Right lobe of liver (tissue), 6 donors: ENCODE results near the gene ARHGAP12. TPM values are rescaled to one million over a fixed set of nuclear protein-coding genes. Genes with fewer than 3 reads are reported as not detected.
"Not testable (repeated sequence)": the region's sequence is repeated elsewhere in the genome, so short reads cannot be mapped to it uniquely, and the experiment has no call there.

ENCODE experiments used
- ATAC-seq, 4 donors: fragments of 200-7000 bp; cut with Tn5 transposase; one replicate each; pipeline ENCODE4 v1.9.1; 2020; ENCODE audit warnings: mild to moderate bottlenecking in 4 of 4, moderate library complexity in 4 of 4
- DNase-seq, 3 donors: peaks; one replicate each; pipeline ENCODE4 v3.0.0-alpha.2; 2020
- H3K27ac ChIP-seq, 3 donors: fragments of 200-600 bp; one replicate each; pipeline ENCODE4 v1.8.0; 2022
- H3K27me3 ChIP-seq, 2 donors: fragments of 200-600 bp; one replicate each; pipeline ENCODE4 v1.8.0; 2022
- H3K36me3 ChIP-seq, 4 donors: fragments of 200-600 bp; sonication (generic) in 1 of 4; one replicate each; pipeline versions ENCODE4 v1.5.1 to v1.8.0; 2017 to 2022; ENCODE audit warnings: control low read depth in 1 of 4
- H3K4me1 ChIP-seq, 4 donors: fragments of 200-600 bp; sonication (generic) in 1 of 4; one replicate each; pipeline versions ENCODE4 v1.5.1 to v1.8.0; 2017 to 2022; ENCODE audit warnings: control low read depth in 1 of 4
- H3K4me3 ChIP-seq, 3 donors: fragments of 200-600 bp; one replicate each; pipeline ENCODE4 v1.8.0; 2022
- H3K9me3 ChIP-seq, 4 donors: fragments of 200-600 bp; sonication (generic) in 1 of 4; one replicate each; pipeline versions ENCODE4 v1.5.1 to v1.8.0; 2017 to 2022; ENCODE audit warnings: control low read depth in 1 of 4
- POLR2A ChIP-seq: fragments of 450-650 bp; IDR thresholded peaks from one replicate; pipeline ENCODE4 v1.6.1; 2017; ENCODE audit warnings: antibody characterized with exemption, mild to moderate bottlenecking
- WGBS: methylation state at CpG from one replicate; pipeline ENCODE4 v1.1.6; 2018; ENCODE audit warnings: low coverage, low lambda C conversion rate; ENCODE audit not compliant: insufficient coverage; ENCODE audit errors: missing lambda C conversion rate; 5-methylcytosine and 5-hydroxymethylcytosine counted together
- intact Hi-C, 2 donors: fragments of 100-400 bp; cut with DNase I; formaldehyde crosslinking; loops; one replicate each; pipeline versions ENCODE4 v1.11.2 to v1.14.1; 2022
- total RNA-seq, 6 experiments: library from RNA; depleted of rRNA in 2 of 6; stranded (reverse); fragments of >200 nt in 2 of 6; fragmentation: NEBNext Ultra II Directional in 3 of 6; extraction: Animal tissue kit (Norgen Biotek cat#: 25700) in 3 of 6; gene quantifications; one replicate each; pipeline versions ENCODE4 v1.1.0 to v1.2.4, GENCODE V29; 2016 to 2023
- TF ChIP-seq, protein P1 (sequence below), 4 donors: fragments of 200-600 bp in 3 of 4; fragments of 450-650 bp in 1 of 4; IDR thresholded peaks; one replicate each; pipeline versions ENCODE4 v1.5.1 to v1.8.0; 2016 to 2022; ENCODE audit warnings: antibody characterized with exemption in 4 of 4, mild to moderate bottlenecking in 2 of 4
- donor health status: DM: no; HTN: yes; CAD: no.
- donor health status: DM: no; HTN: no; CAD: no.
- donor health status: DM: no; HTN: no; CAD: no.
- donor health status: DM: no; HTN: yes; CAD: no.
- donor health status: DM: no; HTN: yes; CAD: no.

The ARHGAP12 gene
- total RNA-seq, 6 experiments from 2014 or later = 12.1 to 24.8 (median 17.6) TPM

GRCh38 chr10:31902625-31903024, 26.0 kb downstream of the ARHGAP12 start:
- intact Hi-C loops = no loop called here
- Histone ChIP-seq H3K4me1 (no peaks in the 10 kb centered on the region), H3K27ac (no peak overlapping the region), H3K27me3 (no peaks in the 10 kb centered on the region), H3K9me3 (no peaks in the 10 kb centered on the region), H3K36me3 (peaks cover 0 to 6% (median 0%) of the 10 kb centered on the region in 4 donors), H3K4me3 (no peak overlapping the region)
- no peak for ATAC-seq
- DNase-seq = no peak
- no peak for TF ChIP-seq POLR2A
- WGBS = 100% methylated on average over 1 of the region's 1 CpG

- H3K4me1 ChIP-seq = no peaks in the 10 kb centered on the region
- DNase-seq (no peak), ATAC-seq (no peak)
- intact Hi-C loops = no loop called here
- no peaks in the 10 kb centered on the region for H3K27me3 ChIP-seq
- H3K36me3 ChIP-seq = no peaks in the 10 kb centered on the region
- no peaks in the 10 kb centered on the region for H3K9me3 ChIP-seq
- no peak for TF ChIP-seq POLR2A
- TF ChIP-seq, protein P1, sequence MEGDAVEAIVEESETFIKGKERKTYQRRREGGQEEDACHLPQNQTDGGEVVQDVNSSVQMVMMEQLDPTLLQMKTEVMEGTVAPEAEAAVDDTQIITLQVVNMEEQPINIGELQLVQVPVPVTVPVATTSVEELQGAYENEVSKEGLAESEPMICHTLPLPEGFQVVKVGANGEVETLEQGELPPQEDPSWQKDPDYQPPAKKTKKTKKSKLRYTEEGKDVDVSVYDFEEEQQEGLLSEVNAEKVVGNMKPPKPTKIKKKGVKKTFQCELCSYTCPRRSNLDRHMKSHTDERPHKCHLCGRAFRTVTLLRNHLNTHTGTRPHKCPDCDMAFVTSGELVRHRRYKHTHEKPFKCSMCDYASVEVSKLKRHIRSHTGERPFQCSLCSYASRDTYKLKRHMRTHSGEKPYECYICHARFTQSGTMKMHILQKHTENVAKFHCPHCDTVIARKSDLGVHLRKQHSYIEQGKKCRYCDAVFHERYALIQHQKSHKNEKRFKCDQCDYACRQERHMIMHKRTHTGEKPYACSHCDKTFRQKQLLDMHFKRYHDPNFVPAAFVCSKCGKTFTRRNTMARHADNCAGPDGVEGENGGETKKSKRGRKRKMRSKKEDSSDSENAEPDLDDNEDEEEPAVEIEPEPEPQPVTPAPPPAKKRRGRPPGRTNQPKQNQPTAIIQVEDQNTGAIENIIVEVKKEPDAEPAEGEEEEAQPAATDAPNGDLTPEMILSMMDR (IDR thresholded peaks at IDR 0.05) = no peak
- H3K27ac ChIP-seq = no peak overlapping the region
- no peak overlapping the region for H3K4me3 ChIP-seq
- WGBS = 94% methylated on average over 2 of the region's 2 CpGs
Observed at GRCh38 chr10:31897506-31897905, 31.1 kb downstream of the ARHGAP12 start.

DNA sequence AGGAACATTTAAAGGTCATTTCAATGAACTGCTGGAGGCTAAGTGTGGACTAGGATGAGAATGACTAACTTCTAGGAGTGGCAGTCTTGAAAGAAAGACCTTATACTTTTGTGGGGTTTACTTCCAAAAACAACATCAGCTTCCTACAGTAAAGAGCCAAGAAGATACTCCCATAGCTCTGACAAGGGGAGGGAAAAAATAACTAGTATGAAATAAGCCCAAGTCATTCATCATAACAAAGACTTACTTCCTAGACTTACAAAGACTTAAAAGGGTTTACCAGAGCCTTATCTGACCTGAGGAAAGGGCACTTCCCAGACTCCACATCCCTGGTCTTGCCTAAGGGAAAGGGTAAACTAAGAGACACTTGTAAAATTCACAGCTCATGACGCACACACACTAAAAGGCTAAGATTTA, 31.7 kb downstream of the ARHGAP12 start:
- intact Hi-C loops = no loop called here
- Histone ChIP-seq H3K4me3 (no peak overlapping the region), H3K27me3 (no peaks in the 10 kb centered on the region), H3K36me3 (no peaks in the 10 kb centered on the region), H3K4me1 (no peaks in the 10 kb centered on the region), H3K27ac (no peak overlapping the region), H3K9me3 (no peaks in the 10 kb centered on the region)
- WGBS = 89% methylated on average over 1 of the region's 1 CpG
- ATAC-seq (peak in 1 of 4 donors; percentile 23), DNase-seq (no peak)
- TF ChIP-seq, protein P1 (IDR thresholded peaks at IDR 0.05) = no peak
- TF ChIP-seq POLR2A = no peak

GRCh38 chr10:31895722-31896121, 32.9 kb downstream of the ARHGAP12 start:
- H3K27me3 ChIP-seq, H3K27ac ChIP-seq, DNase-seq, H3K4me1 ChIP-seq, H3K9me3 ChIP-seq, H3K36me3 ChIP-seq, intact Hi-C loops, ATAC-seq, H3K4me3 ChIP-seq: not testable (repeated sequence)
- 100% methylated on average over 6 of the region's 6 CpGs for WGBS

GRCh38 chr10:31888442-31888841, 40.2 kb downstream of the ARHGAP12 start:
- DNase-seq = no peak
- TF ChIP-seq POLR2A = no peak
- TF ChIP-seq, protein P1 (IDR thresholded peaks at IDR 0.05) = no peak

GRCh38 chr10:31887850-31888249, 40.8 kb downstream of the ARHGAP12 start:
- peaks cover 0 to 8% (median 0%) of the 10 kb centered on the region in 4 donors for H3K4me1 ChIP-seq
- no peak for DNase-seq
- no peaks in the 10 kb centered on the region for H3K27me3 ChIP-seq
- intact Hi-C loops = no loop called here
- H3K27ac ChIP-seq = no peak overlapping the region
- TF ChIP-seq, protein P1 (IDR thresholded peaks at IDR 0.05) = no peak
- TF ChIP-seq POLR2A = no peak
- H3K36me3 ChIP-seq = no peaks in the 10 kb centered on the region
- H3K4me3 ChIP-seq = no peak overlapping the region
- no peak for ATAC-seq
- WGBS = 94% methylated on average over 6 of the region's 7 CpGs
- H3K9me3 ChIP-seq = no peaks in the 10 kb centered on the region

More at GRCh38 chr10:31888442-31888841, 40.2 kb downstream of the ARHGAP12 start:
- H3K27ac ChIP-seq = no peak overlapping the region
- no peaks in the 10 kb centered on the region for H3K9me3 ChIP-seq
- intact Hi-C loops = no loop called here
- H3K36me3 ChIP-seq = no peaks in the 10 kb centered on the region
- peaks cover 0 to 8% (median 0%) of the 10 kb centered on the region in 4 donors for H3K4me1 ChIP-seq
- H3K4me3 ChIP-seq = no peak overlapping the region
- peak in 1 of 4 donors; percentile 62 for ATAC-seq
- no peaks in the 10 kb centered on the region for H3K27me3 ChIP-seq
- WGBS = 93% methylated on average over 1 of the region's 1 CpG
